Measurements from ENCODE around the gene TRIM2. TPM values are rescaled to one million over a fixed set of nuclear protein-coding genes. Genes with fewer than 3 reads are reported as not detected.

Gene TRIM2
- total and polyA plus RNA-seq, 2 of the 8 experiments (the other 6 are each of a cell fraction or from before 2014, with no cell fraction given) = 34.0 to 59.8 TPM

GRCh38 chr4:153348006-153348405, 143.8 kb downstream of the TRIM2 start:
- CTCF ChIA-PET (ENCODE audit: partially characterized antibody) = interaction anchor here (1.5 kb wide), 1 partner anchor 11 kb away, joined by 3 read pairs; no protein-coding TSS in a partner anchor
- H3K23ac ChIP-seq (ENCODE audit: insufficient read length) = no peak overlapping the region
- H3K4me2 ChIP-seq (ENCODE audit: insufficient read depth in 1 of 2, low read depth in 2 of 2, low read length in 2 of 2) = no peak overlapping the region
- H2BK12ac ChIP-seq (ENCODE audit: low read depth, low read length) = no peak overlapping the region
- H4K91ac ChIP-seq (replicated peaks; ENCODE audit: insufficient read length, low read length) = no peak overlapping the region
- no peak overlapping the region for H3K56ac ChIP-seq (replicated peaks; ENCODE audit: insufficient read length, low read depth, low read length)
- H3K9ac ChIP-seq (replicated peaks in 1 of 4; ENCODE audit: extremely low read depth in 1 of 4, low read depth in 3 of 4, low read length in 3 of 4) = no peak overlapping the region
- no peak overlapping the region for H2AK5ac ChIP-seq (ENCODE audit: low read depth, low read length)
- POLR2A ChIA-PET (ENCODE audit: partially characterized antibody) = interaction anchor here (0.6 to 0.7 kb wide), 2 partner anchors 47 to 191 kb away, joined by 3 to 5 read pairs; no protein-coding TSS in a partner anchor
- peaks cover 3 to 42% of the 10 kb centered on the region in 2 experiments; a peak in 3 of 4 replicates for H3K79me2 ChIP-seq (ENCODE audit: control insufficient read depth in 1 of 2, insufficient read depth in 2 of 2, low read length in 2 of 2)
- no peak overlapping the region for H2BK5ac ChIP-seq (ENCODE audit: low read depth, low read length)
- no peak overlapping the region for H3K27ac ChIP-seq (ENCODE audit: low read depth, low read length)
- H3K4ac ChIP-seq (replicated peaks; ENCODE audit: insufficient read length, low read depth, low read length) = no peak overlapping the region
- H4K5ac ChIP-seq (ENCODE audit: insufficient read length, low read depth, low read length) = no peak overlapping the region
- no peak overlapping the region for H2BK15ac ChIP-seq (ENCODE audit: low read length)
- H2AFZ ChIP-seq (ENCODE audit: low read length) = no peak overlapping the region
- no peak overlapping the region for H2BK120ac ChIP-seq (replicated peaks; ENCODE audit: low read depth, low read length)
- peaks cover 0 to 3% (median 2%) of the 10 kb centered on the region in 4 experiments; a peak in 3 of 7 replicates for H3K4me1 ChIP-seq (replicated peaks in 1 of 4; ENCODE audit: control insufficient read depth in 3 of 4, insufficient read depth in 4 of 4, low read length in 3 of 4)
- FAIRE-seq = no peak
- no peak overlapping the region for H3K18ac ChIP-seq (ENCODE audit: extremely low read depth, low read length)
- no peaks in the 10 kb centered on the region for H3K27me3 ChIP-seq (replicated peaks in 1 of 4; ENCODE audit: control insufficient read depth in 3 of 4, extremely low read depth in 1 of 4, insufficient read depth in 3 of 4, low read length in 3 of 4)
- no peak overlapping the region for H3K14ac ChIP-seq (ENCODE audit: insufficient read length)
- no peaks in the 10 kb centered on the region for H3K9me3 ChIP-seq (ENCODE audit: insufficient read depth in 2 of 2, low read depth in 1 of 2, low read length in 1 of 2)
- peaks cover 0 to 11% (median 2%) of the 10 kb centered on the region in 4 experiments; a peak in 4 of 8 replicates for H3K36me3 ChIP-seq (ENCODE audit: control insufficient read depth in 2 of 4, insufficient read depth in 4 of 4, low read length in 3 of 4)
- no peak for DNase-seq (ENCODE audit: low read depth in 1 of 2, low spot score in 2 of 2)
- H3K23me2 ChIP-seq (ENCODE audit: low read depth, low read length) = peaks cover 6% of the 10 kb centered on the region
- no peak overlapping the region for H2BK20ac ChIP-seq (ENCODE audit: low read length)
- H3K79me1 ChIP-seq (ENCODE audit: low read depth, low read length) = peaks cover 7% of the 10 kb centered on the region; the same call in 1 of the 2 replicates
- no peak overlapping the region for H3K4me3 ChIP-seq (ENCODE audit: extremely low read depth in 1 of 4, insufficient read depth in 2 of 4, low read depth in 3 of 4, low read length in 4 of 4)
- H4K20me1 ChIP-seq (replicated peaks in 1 of 2; ENCODE audit: control insufficient read depth in 1 of 2, insufficient read depth in 2 of 2, low read length in 2 of 2) = peaks cover 1 to 3% of the 10 kb centered on the region in 2 experiments
- WGBS, 2 experiments (ENCODE audit: extremely low coverage in 1 of 2, insufficient coverage in 1 of 2, insufficient read length in 1 of 2, insufficient replicate concordance in 2 of 2, low coverage in 1 of 2, low lambda C conversion rate in 2 of 2, missing lambda C conversion rate in 1 of 2) = 89% methylated on average over 4 of the region's 4 CpGs; no CpG with 5 or more reads in 1 of the 2 experiments
- no peak overlapping the region for H4K8ac ChIP-seq (ENCODE audit: extremely low read depth, insufficient read depth, low read length)
- no peak for TF ChIP-seq FOSL1 (IDR thresholded peaks at IDR 0.05; ENCODE audit: insufficient read depth, low read depth, low read length)
- TF ChIP-seq MAFK (IDR thresholded peaks at IDR 0.05; ENCODE audit: low read depth, low read length) = no peak
- no peak for TF ChIP-seq GABPA (IDR thresholded peaks at IDR 0.05; ENCODE audit: borderline replicate concordance, insufficient read depth, low read length)
- no peak for TF ChIP-seq EGR1 (IDR thresholded peaks at IDR 0.05; ENCODE audit: borderline replicate concordance, low read depth, low read length)
- no peak for TF ChIP-seq E2F6 (IDR thresholded peaks at IDR 0.05)
- TF ChIP-seq KDM4A (IDR thresholded peaks at IDR 0.05; ENCODE audit: low read depth, low read length, severe bottlenecking) = no peak
- TF ChIP-seq TAF1 (IDR thresholded peaks at IDR 0.05; ENCODE audit: low read depth, low read length) = no peak
- no peak for TF ChIP-seq KDM5A (IDR thresholded peaks at IDR 0.05; ENCODE audit: low read length)
- TF ChIP-seq TAF7 (optimal IDR thresholded peaks at IDR 0.05; ENCODE audit: borderline replicate concordance, low read depth, low read length) = no peak
- TF ChIP-seq CREB1 (IDR thresholded peaks at IDR 0.05) = no peak
- TF ChIP-seq RFX5 (IDR thresholded peaks at IDR 0.05; ENCODE audit: borderline replicate concordance, low read depth, low read length) = no peak
- TF ChIP-seq ATF2 (IDR thresholded peaks at IDR 0.05; ENCODE audit: low read length) = no peak
